DOHH2 (cell line): Measurements from ENCODE around the gene SLC2A9.

ENCODE experiments used
- CTCF ChIP-seq: fragments of 200-600 bp; sonication (generic); IDR thresholded peaks from one replicate; pipeline ENCODE4 v1.5.1; 2014; ENCODE audit warnings: antibody characterized with exemption, mild to moderate bottlenecking, low read depth, low read length; ENCODE audit not compliant: poor library complexity, severe bottlenecking
- EZH2phosphoT487 ChIP-seq: fragments of 200-600 bp; sonication (generic); IDR thresholded peaks from 2 replicates; pipeline ENCODE4 v1.6.1; 2017; ENCODE audit warnings: borderline replicate concordance, mild to moderate bottlenecking, antibody characterized with exemption, low read length, moderate library complexity, mixed read lengths

- TF ChIP-seq CTCF (no peak), EZH2phosphoT487 (no peak)
Measured at GRCh38 chr4:9933184-9933583, 88.1 kb downstream of the SLC2A9 start.
